Stimulated activated CD4-positive, alpha-beta T cell treated with anti-CD3 and anti-CD28 coated beads, Interleukin-12 subunit alpha, Interleukin-12 subunit beta, amount 100 ng/mL, for 48 hours (primary cell): ENCODE measurements around the gene TMEM178A.
"Not testable (repeated sequence)": the region's sequence is repeated elsewhere in the genome, so short reads cannot be mapped to it uniquely, and the experiment has no call there.

Source experiments
- DNase-seq, 3 donors: peaks; one replicate each; pipeline ENCODE4 v3.0.0-alpha.2; 2020; ENCODE audit warnings: low read depth in 2 of 3, low spot score in 1 of 3

Gene TMEM178A

DNA sequence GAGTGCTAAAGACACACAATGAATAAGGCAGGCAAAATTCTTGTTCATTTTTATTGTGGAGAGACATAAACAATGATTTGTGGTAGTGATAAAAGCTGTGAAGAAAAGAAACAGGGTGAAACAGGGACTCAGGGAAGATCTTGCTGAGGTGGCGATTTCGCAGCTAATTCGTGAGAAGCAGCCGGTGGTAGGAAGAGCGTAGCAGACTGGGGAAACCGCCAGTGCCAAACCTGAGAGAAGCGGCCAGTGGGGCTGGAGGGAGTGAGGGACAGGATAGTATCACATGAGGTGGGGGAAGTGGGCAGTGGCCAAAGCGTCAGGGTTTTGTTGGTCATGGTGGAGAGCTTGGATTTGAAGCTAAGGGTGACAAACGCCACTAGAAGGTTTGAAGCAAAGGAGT is 42.3 kb downstream of the TMEM178A start:
- DNase-seq: no peak

GRCh38 chr2:39710807-39711206 is 45.1 kb downstream of the TMEM178A start:
- no peak for DNase-seq

DNA sequence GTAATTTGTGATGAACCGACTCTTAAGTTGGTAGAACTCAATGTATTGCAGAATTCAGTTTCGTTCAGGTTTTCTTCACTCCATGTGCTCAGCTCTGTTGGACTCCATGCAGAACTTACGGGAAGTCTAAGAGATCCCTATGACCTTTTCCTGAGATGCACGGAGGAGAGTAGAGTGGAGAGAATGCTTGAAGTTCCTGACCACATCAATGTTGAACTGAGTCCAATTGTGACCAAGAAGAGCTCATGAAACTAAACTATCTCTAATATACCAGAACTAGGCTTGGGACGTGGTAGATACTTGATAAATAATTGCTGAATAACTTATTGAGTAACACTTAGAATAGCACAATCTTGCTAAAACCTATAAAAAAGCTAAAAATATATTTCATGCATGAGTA is 47.2 kb downstream of the TMEM178A start:
- DNase-seq: no peak

DNA sequence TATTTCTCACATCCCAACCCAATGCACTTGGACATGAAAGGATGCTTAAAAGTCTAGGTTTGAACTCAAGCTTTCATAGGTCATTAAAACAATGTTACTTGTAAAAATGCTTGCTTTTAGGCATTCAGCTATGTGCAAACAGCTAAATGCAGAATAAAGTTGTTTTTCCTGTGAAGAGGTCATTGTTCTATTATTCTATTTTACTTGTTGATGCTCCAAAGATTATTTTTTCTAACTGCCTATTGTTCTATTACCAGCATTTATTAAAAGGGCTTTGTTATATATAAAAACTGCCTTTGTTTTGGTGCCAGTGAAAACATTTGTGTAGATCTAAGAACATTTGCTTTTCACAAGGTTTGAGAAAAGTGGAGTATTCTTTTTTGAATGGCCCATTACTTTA is 49.4 kb downstream of the TMEM178A start:
- DNase-seq: no peak

DNA sequence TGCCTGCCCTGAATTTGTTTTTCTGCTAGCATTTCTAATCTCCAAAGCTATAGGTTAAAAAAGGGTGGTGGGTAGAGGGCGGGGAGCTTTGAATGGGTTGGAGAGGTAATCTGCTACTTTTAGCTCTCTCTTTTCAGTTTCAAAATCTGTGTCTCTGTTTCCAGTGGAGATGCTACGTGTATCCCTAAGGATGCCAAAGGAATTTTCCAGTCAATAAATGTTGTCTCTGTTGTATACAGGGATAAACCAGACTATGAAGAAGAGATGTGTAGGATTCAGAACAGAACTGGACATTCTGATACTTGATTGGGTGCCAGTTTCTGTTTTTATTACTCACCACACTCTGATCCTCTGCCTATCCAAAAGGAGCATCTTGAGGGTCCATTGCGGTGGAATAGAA is 50.1 kb downstream of the TMEM178A start:
- DNase-seq: no peak

GRCh38 chr2:39717067-39717466 is 51.4 kb downstream of the TMEM178A start:
- no peak for DNase-seq

GRCh38 chr2:39718483-39718882 is 52.8 kb downstream of the TMEM178A start:
- DNase-seq: no peak

- DNase-seq: no peak
These were observed 53.6 kb downstream of the TMEM178A start for GRCh38 chr2:39719317-39719716.

DNA sequence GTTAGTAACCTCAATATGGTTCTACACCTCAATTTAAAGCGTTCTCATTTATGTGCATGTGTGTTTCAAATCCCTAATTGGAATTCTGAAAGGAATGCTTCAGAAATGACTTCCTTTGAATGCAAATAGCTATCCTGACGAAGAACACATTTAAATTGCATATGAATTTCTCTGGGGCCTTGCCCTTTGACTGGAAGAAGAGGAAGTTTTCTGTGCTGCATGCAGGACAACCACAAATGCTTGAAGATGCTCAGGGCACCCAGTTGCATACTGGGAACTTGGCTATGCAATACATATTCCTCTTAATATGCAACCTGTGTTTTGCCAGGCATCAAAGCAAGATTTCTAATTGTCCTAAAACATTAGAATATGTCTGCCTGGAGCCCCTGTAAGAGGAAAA is 55.3 kb downstream of the TMEM178A start:
- DNase-seq: no peak

DNA sequence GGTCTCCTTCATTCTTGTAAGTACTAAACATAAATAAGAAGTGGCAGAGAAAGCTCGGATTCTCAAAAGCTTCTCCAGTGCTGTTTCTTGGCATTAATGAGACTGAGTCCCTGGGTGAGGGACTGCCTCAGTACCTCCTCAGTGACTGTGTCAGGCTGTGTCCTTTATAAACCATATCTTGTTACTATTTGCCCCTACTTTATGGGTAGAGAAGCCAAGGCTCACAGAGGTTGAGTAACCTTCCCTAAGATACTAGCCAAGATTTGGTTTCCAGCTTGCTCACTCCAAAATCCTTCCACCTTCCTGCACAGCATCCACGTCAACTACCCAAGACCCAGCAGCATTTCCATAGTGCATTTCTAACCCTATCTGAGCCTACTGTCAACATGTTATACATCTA is 57.8 kb downstream of the TMEM178A start:
- no peak for DNase-seq

DNA sequence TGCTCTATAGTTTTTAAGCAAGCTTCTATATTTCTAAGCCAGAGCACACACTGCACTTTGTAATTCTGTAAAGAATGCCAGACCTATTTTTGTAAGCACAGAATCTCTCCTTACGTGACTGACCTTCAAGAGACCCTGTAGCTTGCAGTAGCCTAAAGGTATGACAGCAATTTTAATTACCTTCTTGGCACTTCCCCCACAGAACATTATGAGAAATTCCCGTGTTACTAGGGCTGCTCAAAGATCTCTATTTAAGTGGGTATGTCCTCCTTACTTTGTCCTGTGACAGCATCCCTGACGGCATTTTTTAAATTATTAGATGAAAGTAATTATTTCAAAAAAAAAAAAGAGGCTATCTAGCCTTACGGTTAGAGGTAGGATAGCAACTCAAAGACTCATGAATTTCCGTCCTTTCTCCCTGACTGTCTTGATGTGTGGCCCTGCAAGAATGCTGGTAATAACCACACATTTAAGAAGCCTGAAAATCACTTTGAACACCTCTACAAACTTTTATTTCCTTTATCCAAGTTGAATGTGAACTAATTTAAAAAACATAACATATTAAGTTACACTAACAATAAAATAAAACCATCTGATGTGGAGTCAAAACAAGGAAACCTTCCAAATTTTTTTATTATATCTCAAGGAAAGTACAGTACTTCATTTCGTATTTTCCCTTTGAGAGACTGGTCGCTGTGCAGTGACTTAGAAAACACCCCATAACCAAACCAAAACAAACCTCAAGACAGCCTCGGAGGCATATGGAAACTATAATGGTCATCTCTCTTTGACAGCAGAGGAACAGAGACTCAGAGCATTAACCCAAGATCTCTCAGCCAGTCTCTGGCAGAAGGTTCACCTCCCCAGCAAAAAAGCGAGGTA is 58.5 kb downstream of the TMEM178A start:
- DNase-seq: no peak

- DNase-seq: no peak
These were observed 59.1 kb downstream of the TMEM178A start for GRCh38 chr2:39724828-39725144.

DNA sequence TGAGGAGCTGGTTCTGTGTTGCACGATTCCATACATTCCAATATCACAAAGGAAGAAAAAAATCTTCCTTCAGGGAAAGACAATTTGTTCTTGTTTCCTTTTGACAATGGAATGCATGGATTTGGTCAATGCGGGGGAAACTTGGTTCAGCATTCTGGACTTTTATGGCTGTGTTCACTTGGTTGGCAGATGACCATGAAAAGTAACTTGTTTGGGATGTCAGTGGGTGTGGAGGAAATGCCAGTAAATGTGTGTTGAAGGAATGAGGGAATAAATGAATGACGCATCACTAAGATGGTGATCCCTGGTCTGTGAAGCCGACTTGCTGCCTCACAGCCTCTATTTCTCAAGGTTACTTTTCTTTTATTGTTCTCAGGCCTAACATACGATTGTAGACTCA is 59.7 kb downstream of the TMEM178A start:
- DNase-seq: no peak

DNA sequence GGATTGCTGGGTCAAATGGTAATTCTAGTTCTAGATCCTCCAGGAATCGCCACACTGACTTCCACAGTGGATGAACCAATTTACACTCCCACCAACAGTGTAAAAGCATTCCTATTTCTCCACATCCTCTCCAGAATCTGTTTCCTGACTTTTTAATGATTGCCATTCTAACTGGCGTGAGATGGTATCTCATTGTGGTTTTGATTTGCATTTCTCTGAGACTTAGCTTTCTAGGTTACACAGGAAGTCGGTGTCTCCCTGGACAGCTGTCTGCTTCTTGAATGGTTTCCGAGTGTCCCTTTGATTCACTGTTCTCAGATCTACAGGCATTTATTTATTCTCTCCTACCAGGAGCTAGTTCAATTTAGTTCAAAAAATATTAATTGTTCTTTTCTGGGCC is 62.4 kb downstream of the TMEM178A start:
- DNase-seq: not testable (repeated sequence)

- DNase-seq: peak; percentile 4 to 21 (median 5)
These were observed 63.2 kb downstream of the TMEM178A start for GRCh38 chr2:39728941-39729351.

DNA sequence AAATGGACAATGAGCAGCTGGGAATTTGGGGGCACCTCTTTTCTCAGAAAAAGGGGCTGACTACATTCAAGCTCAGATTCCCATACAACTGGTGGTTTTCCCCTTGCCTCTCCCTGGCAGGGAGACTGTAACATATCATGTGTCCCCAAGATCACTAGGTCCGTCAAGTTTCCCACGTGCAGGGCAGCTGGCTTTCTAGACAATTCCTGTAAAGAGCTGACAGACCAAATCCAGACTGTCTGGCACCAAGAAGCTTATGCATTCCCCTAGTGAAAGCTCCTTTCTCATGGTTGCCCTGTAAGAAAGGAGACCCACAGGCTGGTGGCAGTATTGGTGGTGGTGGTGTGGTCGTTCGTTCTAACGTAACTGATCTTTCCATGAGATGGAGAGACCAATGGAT is 64.6 kb downstream of the TMEM178A start:
- no peak for DNase-seq

GRCh38 chr2:39730685-39731302 is 65.1 kb downstream of the TMEM178A start:
- DNase-seq: no peak

DNA sequence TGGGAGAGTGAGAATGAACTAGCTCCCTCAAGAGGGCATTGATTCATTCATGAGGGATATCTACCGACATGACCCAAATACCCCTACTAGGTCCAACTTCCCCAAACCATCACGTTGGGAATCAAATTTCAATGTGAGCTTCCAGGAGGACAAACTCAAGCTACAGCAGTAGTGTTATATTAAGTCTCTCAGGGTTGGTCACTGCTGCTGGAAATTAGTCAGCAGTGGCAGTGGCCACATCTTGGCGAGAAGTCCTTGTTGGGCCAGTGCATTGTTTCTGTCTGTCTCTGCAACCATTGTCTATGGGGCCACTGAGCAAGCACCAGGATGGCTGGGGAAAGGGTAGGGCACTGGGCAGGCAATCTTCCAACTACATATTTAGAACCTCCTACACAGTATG is 65.8 kb downstream of the TMEM178A start:
- no peak for DNase-seq

GRCh38 chr2:39732482-39732881 is 66.8 kb downstream of the TMEM178A start:
- DNase-seq: no peak

- DNase-seq: no peak
These were observed 67.5 kb downstream of the TMEM178A start for GRCh38 chr2:39733070-39733674.

GRCh38 chr2:39734445-39734844 is 68.7 kb downstream of the TMEM178A start:
- no peak for DNase-seq

DNA sequence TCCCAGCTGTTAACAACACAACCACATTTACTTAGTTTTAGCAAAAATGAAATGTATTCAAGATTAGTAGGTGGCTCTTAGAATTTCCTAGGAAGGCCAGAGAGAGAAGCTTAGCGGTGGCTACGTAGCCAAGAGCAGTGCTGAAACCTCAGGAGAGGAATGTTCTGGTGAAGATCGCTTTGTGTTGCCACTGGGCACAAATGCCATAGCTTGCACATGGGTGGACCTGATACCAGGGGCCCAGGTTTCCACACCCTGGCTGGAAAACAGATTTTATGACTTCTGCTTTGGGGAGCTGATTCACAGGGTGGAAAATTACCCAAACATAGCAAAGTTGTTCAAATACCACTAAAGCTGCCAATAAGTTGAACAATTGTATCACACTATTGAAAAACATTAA is 69.9 kb downstream of the TMEM178A start:
- no peak for DNase-seq
